ENCODE data around the gene KATNB1. TPM values are rescaled to one million over a fixed set of nuclear protein-coding genes. Genes with fewer than 3 reads are reported as not detected.

The KATNB1 gene
- total and polyA plus RNA-seq, 2 donors (not counting 1 experiment from before 2014, with no cell fraction given), result 6.7 to 15.2 TPM

- H2AFZ ChIP-seq (ENCODE audit: low read length), result no peak overlapping the region
- no peaks in the 10 kb centered on the region for H4K20me1 ChIP-seq (ENCODE audit: control insufficient read depth, extremely low read depth, insufficient read depth, low read length)
- no peak overlapping the region for H3K4me3 ChIP-seq (replicated peaks in 1 of 4; ENCODE audit: control extremely low read depth in 1 of 4, insufficient read depth in 1 of 4, low read depth in 3 of 4, low read length in 4 of 4)
- peaks cover 13% of the 10 kb centered on the region for H3K27me3 ChIP-seq (ENCODE audit: control insufficient read depth, insufficient read depth, low read length)
- no peaks in the 10 kb centered on the region for H3K79me2 ChIP-seq (ENCODE audit: control insufficient read depth, insufficient read depth, low read length)
- DNase-seq (ENCODE audit: low read depth in 2 of 2), result no peak
- no peaks in the 10 kb centered on the region for H3K9me3 ChIP-seq (ENCODE audit: control insufficient read depth, insufficient read depth, low read depth, low read length)
- no peak overlapping the region for H3K4me2 ChIP-seq (ENCODE audit: extremely low read depth, insufficient read depth, low read length)
- H3K27ac ChIP-seq (ENCODE audit: insufficient read depth, low read length), result no peak overlapping the region
- H3K36me3 ChIP-seq (ENCODE audit: control insufficient read depth, insufficient read depth, low read length), result no peaks in the 10 kb centered on the region
- TF ChIP-seq EZH2 (IDR thresholded peaks at IDR 0.05; ENCODE audit: low read length, missing control alignments), result no peak
- TF ChIP-seq CTCF (conservative IDR thresholded peaks at IDR 0.05 in 1 of 2, IDR thresholded peaks at IDR 0.05 in 1 of 2; ENCODE audit: low read depth in 1 of 2, low read length in 2 of 2), result no peak
- no peak overlapping the region for H3K9ac ChIP-seq (ENCODE audit: insufficient read depth, low read length)
- H3K4me1 ChIP-seq (ENCODE audit: control insufficient read depth, extremely low read depth, insufficient read depth, low read length), result no peaks in the 10 kb centered on the region
These were observed 44.6 kb upstream of the KATNB1 start for GRCh38 chr16:57690782-57691471.

GRCh38 chr16:57692636-57693035 is 42.9 kb upstream of the KATNB1 start:
- no peak overlapping the region for H3K4me3 ChIP-seq (replicated peaks in 1 of 4; ENCODE audit: control extremely low read depth in 1 of 4, insufficient read depth in 1 of 4, low read depth in 3 of 4, low read length in 4 of 4)
- H3K4me2 ChIP-seq (ENCODE audit: extremely low read depth, insufficient read depth, low read length), result no peak overlapping the region
- H3K9ac ChIP-seq (ENCODE audit: insufficient read depth, low read length), result no peak overlapping the region
- H3K27ac ChIP-seq (ENCODE audit: insufficient read depth, low read length), result no peak overlapping the region
- H3K9me3 ChIP-seq (ENCODE audit: control insufficient read depth, insufficient read depth, low read depth, low read length), result no peaks in the 10 kb centered on the region
- H3K4me1 ChIP-seq (ENCODE audit: control insufficient read depth, extremely low read depth, insufficient read depth, low read length), result no peaks in the 10 kb centered on the region
- DNase-seq (ENCODE audit: low read depth in 2 of 2), result no peak
- H3K36me3 ChIP-seq (ENCODE audit: control insufficient read depth, insufficient read depth, low read length), result no peaks in the 10 kb centered on the region
- H2AFZ ChIP-seq (ENCODE audit: low read length), result no peak overlapping the region
- peaks cover 5% of the 10 kb centered on the region for H3K27me3 ChIP-seq (ENCODE audit: control insufficient read depth, insufficient read depth, low read length)
- H4K20me1 ChIP-seq (ENCODE audit: control insufficient read depth, extremely low read depth, insufficient read depth, low read length), result no peaks in the 10 kb centered on the region
- TF ChIP-seq CTCF (conservative IDR thresholded peaks at IDR 0.05 in 1 of 2, IDR thresholded peaks at IDR 0.05 in 1 of 2; ENCODE audit: low read depth in 1 of 2, low read length in 2 of 2) (no peak), EZH2 (IDR thresholded peaks at IDR 0.05; ENCODE audit: low read length, missing control alignments) (no peak)
- no peaks in the 10 kb centered on the region for H3K79me2 ChIP-seq (ENCODE audit: control insufficient read depth, insufficient read depth, low read length)

GRCh38 chr16:57693550-57693949 is 42.0 kb upstream of the KATNB1 start:
- H3K79me2 ChIP-seq (ENCODE audit: control insufficient read depth, insufficient read depth, low read length), result no peaks in the 10 kb centered on the region
- TF ChIP-seq EZH2 (IDR thresholded peaks at IDR 0.05; ENCODE audit: low read length, missing control alignments) (no peak), CTCF (conservative IDR thresholded peaks at IDR 0.05 in 1 of 2, IDR thresholded peaks at IDR 0.05 in 1 of 2; ENCODE audit: low read depth in 1 of 2, low read length in 2 of 2) (no peak)
- H3K27me3 ChIP-seq (ENCODE audit: control insufficient read depth, insufficient read depth, low read length), result peaks cover 5% of the 10 kb centered on the region
- H3K4me1 ChIP-seq (ENCODE audit: control insufficient read depth, extremely low read depth, insufficient read depth, low read length), result no peaks in the 10 kb centered on the region
- H3K27ac ChIP-seq (ENCODE audit: insufficient read depth, low read length), result no peak overlapping the region
- no peak overlapping the region for H3K4me2 ChIP-seq (ENCODE audit: extremely low read depth, insufficient read depth, low read length)
- H2AFZ ChIP-seq (ENCODE audit: low read length), result no peak overlapping the region
- H4K20me1 ChIP-seq (ENCODE audit: control insufficient read depth, extremely low read depth, insufficient read depth, low read length), result no peaks in the 10 kb centered on the region
- H3K4me3 ChIP-seq (replicated peaks in 1 of 4; ENCODE audit: control extremely low read depth in 1 of 4, insufficient read depth in 1 of 4, low read depth in 3 of 4, low read length in 4 of 4), result no peak overlapping the region
- H3K36me3 ChIP-seq (ENCODE audit: control insufficient read depth, insufficient read depth, low read length), result no peaks in the 10 kb centered on the region
- no peaks in the 10 kb centered on the region for H3K9me3 ChIP-seq (ENCODE audit: control insufficient read depth, insufficient read depth, low read depth, low read length)
- no peak overlapping the region for H3K9ac ChIP-seq (ENCODE audit: insufficient read depth, low read length)
- no peak for DNase-seq (ENCODE audit: low read depth in 2 of 2)
